GM21723 (cell line): Measurements from ENCODE around the gene HINT1.
"Not testable (repeated sequence)": the region's sequence is repeated elsewhere in the genome, so short reads cannot be mapped to it uniquely, and the experiment has no call there.

Source experiments
- ATAC-seq: cut with Tn5 transposase; IDR thresholded peaks from one replicate; pipeline ENCODE4 v1.9.1; 2021; ENCODE audit warnings: mild to moderate bottlenecking, moderate library complexity; ENCODE audit not compliant: unreplicated experiment

The HINT1 gene

GRCh38 chr5:131171276-131171810 is 6.3 kb upstream of the HINT1 start:
- ATAC-seq = peak; percentile 5

- peak; percentile 98 for ATAC-seq
These were observed 5.7 kb upstream of the HINT1 start, which contains the start of gene LYRM7 for GRCh38 chr5:131170540-131171275. Gene LYRM7 (plus strand): TSS chr5:131170944. CDS start chr5:131171021, 77 bp downstream.

- ATAC-seq = no peak
These were observed 4.9 kb upstream of the HINT1 start for GRCh38 chr5:131169810-131170539.

- ATAC-seq = no peak
These were observed 2.6 kb upstream of the HINT1 start for GRCh38 chr5:131167615-131168014.

- ATAC-seq = peak; percentile 73
These were observed 601 bp downstream of the HINT1 start for GRCh38 chr5:131164191-131165118.

GRCh38 chr5:131163276-131164119 is 1.6 kb downstream of the HINT1 start:
- no peak for ATAC-seq

- no peak for ATAC-seq
These were observed 4.9 kb downstream of the HINT1 start for GRCh38 chr5:131160134-131160533.

GRCh38 chr5:131156957-131157356 is 8.1 kb downstream of the HINT1 start:
- no peak for ATAC-seq

- no peak for ATAC-seq
These were observed 8.7 kb downstream of the HINT1 start for GRCh38 chr5:131156385-131156784.

GRCh38 chr5:131151216-131151615 is 13.8 kb downstream of the HINT1 start:
- ATAC-seq = no peak

GRCh38 chr5:131150408-131150807 is 14.6 kb downstream of the HINT1 start:
- ATAC-seq = no peak

- ATAC-seq = no peak
These were observed 16.2 kb downstream of the HINT1 start for GRCh38 chr5:131148835-131149234.

GRCh38 chr5:131147258-131147657 is 17.8 kb downstream of the HINT1 start:
- ATAC-seq = no peak

GRCh38 chr5:131142970-131143617 is 22.0 kb downstream of the HINT1 start:
- ATAC-seq = no peak

- no peak for ATAC-seq
These were observed 25.7 kb downstream of the HINT1 start for GRCh38 chr5:131139321-131139720.

- ATAC-seq = not testable (repeated sequence)
These were observed 26.6 kb downstream of the HINT1 start for GRCh38 chr5:131138406-131138805.

- ATAC-seq = not testable (repeated sequence)
These were observed 32.0 kb downstream of the HINT1 start for GRCh38 chr5:131133091-131133490.

- ATAC-seq = no peak
These were observed 35.8 kb downstream of the HINT1 start for GRCh38 chr5:131129306-131129705.

- ATAC-seq = not testable (repeated sequence)
These were observed 37.8 kb downstream of the HINT1 start for GRCh38 chr5:131127244-131127643.
